MM.1S (cell line): ENCODE data around the gene KDM4B.

Experiments
- CTCF ChIP-seq: fragments of 300-600 bp; sonication (generic); IDR thresholded peaks from 2 replicates; pipeline ENCODE4 v1.5.1; 2016; ENCODE audit warnings: antibody characterized with exemption, low read length, mixed read lengths
- EZH2 ChIP-seq: fragments of 300-600 bp; sonication (generic); optimal IDR thresholded peaks from 2 replicates; pipeline ENCODE3; 2017; ENCODE audit warnings: low read depth, mild to moderate bottlenecking, antibody characterized with exemption, low read length, mixed read lengths
- EZH2phosphoT487 ChIP-seq: fragments of 300-600 bp; sonication (generic); IDR thresholded peaks from 2 replicates; pipeline ENCODE4 v1.6.1; 2018; ENCODE audit warnings: antibody characterized with exemption, low read length

- TF ChIP-seq CTCF (no peak), EZH2 (no peak), EZH2phosphoT487 (no peak)
Measured at GRCh38 chr19:5148794-5149190, 179.9 kb downstream of the KDM4B start.
